H1 (cell line): Measurements from ENCODE around the gene CA7. TPM values are rescaled to one million over a fixed set of nuclear protein-coding genes. Genes with fewer than 3 reads are reported as not detected.

Experiments used
- EZH2 ChIP-seq: fragments of 200-600 bp; sonication (generic); IDR thresholded peaks from 2 replicates; pipeline ENCODE4 v1.7.1; 2012; ENCODE audit warnings: low read depth, mild to moderate bottlenecking, moderate library complexity, low read length, inconsistent platforms; ENCODE audit not compliant: severe bottlenecking
- KDM4A ChIP-seq: IDR thresholded peaks from one replicate; pipeline ENCODE4 v1.7.1; 2012; ENCODE audit warnings: low read depth, mild to moderate bottlenecking, moderate library complexity, low read length, inconsistent platforms; ENCODE audit not compliant: severe bottlenecking
- NANOG ChIP-seq: IDR thresholded peaks from 2 replicates; pipeline ENCODE4 v1.6.1; 2011; ENCODE audit warnings: low read length, low read depth, mild to moderate bottlenecking, inconsistent platforms; ENCODE audit not compliant: insufficient read depth, poor library complexity, severe bottlenecking
- PHF8 ChIP-seq: fragments of 200-600 bp; sonication (generic); conservative IDR thresholded peaks from 2 replicates; pipeline ENCODE4 v1.7.1; 2012; ENCODE audit warnings: low read depth, mild to moderate bottlenecking, inconsistent platforms, low read length, moderate library complexity
- SAP30 ChIP-seq: fragments of 300-600 bp; sonication (generic); IDR thresholded peaks from 2 replicates; pipeline ENCODE4 v1.7.1; 2012; ENCODE audit warnings: low read length, moderate library complexity, mild to moderate bottlenecking, inconsistent platforms; ENCODE audit not compliant: insufficient read depth, insufficient replicate concordance
- SP4 ChIP-seq: IDR thresholded peaks from 2 replicates; pipeline ENCODE4 v1.6.1; 2012; ENCODE audit warnings: low read length, inconsistent platforms
- TEAD4 ChIP-seq: IDR thresholded peaks from 2 replicates; pipeline ENCODE4 v1.6.1; 2012; ENCODE audit warnings: low read depth, low read length, inconsistent platforms, mixed read lengths
- polyA plus RNA-seq, 7 experiments: library from polyadenylated mRNA; depleted of rRNA in 3 of 7; stranded (reverse) in 5 of 7; unstranded in 2 of 7; fragments of >200 nt in 5 of 7; fragments of 200-250 nt in 2 of 7; gene quantifications; 1 replicate in 5 of 7; 2 replicates in 1 of 7; 4 replicates in 1 of 7; pipeline versions ENCODE4 v1.2.1 to v1.2.3, GENCODE V29; 2011 to 2013; ENCODE audit warnings: missing spikeins in 2 of 7, mixed read lengths in 2 of 7
- total RNA-seq: library from RNA; stranded (reverse); fragmentation: NEBNext Ultra II Directional; extraction: Animal tissue kit (Norgen Biotek cat#: 25700); gene quantifications from 2 replicates; pipeline ENCODE4 v1.2.1, GENCODE V29; 2021
- TF ChIP-seq, protein P1 (sequence below): IDR thresholded peaks from 2 replicates; pipeline ENCODE4 v1.6.1; 2012; ENCODE audit warnings: low read length, inconsistent platforms

Gene CA7
- total and polyA plus RNA-seq, 2 of the 8 experiments (the other 6 are each of a cell fraction or from before 2014, with no cell fraction given) = 1.7 to 2.7 TPM

DNA sequence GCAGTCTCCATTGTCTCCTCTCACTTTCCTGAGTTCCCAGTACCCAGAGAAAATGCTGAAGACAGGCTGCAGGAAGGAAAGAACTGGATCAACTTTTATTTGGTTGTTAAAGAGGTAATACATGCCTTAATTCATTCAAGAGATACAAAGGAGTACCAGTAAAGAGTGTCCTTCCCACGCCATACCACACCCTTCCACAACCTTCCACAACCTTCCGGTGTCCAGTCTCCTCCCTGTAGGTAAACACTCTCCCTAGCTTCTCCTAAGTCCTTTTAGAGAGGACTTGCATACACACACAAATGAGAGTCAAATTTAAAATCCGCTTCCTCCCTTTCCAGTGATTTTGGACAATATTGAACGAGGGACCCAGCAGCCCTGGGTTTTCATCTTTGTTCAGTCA lies 2.8 kb upstream of the CA7 start (continued):
- TF ChIP-seq SP4 (no peak), PHF8 (no peak), TEAD4 (no peak), NANOG (no peak), KDM4A (no peak), EZH2 (no peak), SAP30 (no peak)
- TF ChIP-seq, protein P1, sequence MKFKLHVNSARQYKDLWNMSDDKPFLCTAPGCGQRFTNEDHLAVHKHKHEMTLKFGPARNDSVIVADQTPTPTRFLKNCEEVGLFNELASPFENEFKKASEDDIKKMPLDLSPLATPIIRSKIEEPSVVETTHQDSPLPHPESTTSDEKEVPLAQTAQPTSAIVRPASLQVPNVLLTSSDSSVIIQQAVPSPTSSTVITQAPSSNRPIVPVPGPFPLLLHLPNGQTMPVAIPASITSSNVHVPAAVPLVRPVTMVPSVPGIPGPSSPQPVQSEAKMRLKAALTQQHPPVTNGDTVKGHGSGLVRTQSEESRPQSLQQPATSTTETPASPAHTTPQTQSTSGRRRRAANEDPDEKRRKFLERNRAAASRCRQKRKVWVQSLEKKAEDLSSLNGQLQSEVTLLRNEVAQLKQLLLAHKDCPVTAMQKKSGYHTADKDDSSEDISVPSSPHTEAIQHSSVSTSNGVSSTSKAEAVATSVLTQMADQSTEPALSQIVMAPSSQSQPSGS = no peak
